Hepatocyte (in vitro differentiated cells): ENCODE measurements around the gene TCEA2.

ENCODE experiments used
- CTCF ChIP-seq: fragments of 200-600 bp; sonication (generic); IDR thresholded peaks from 2 replicates; pipeline ENCODE4 v1.5.1; 2016; ENCODE audit warnings: antibody characterized with exemption, mild to moderate bottlenecking; ENCODE audit not compliant: poor library complexity
- EZH2 ChIP-seq: fragments of 200-600 bp; sonication (generic); IDR thresholded peaks from 2 replicates; pipeline ENCODE4 v1.6.1; 2016; ENCODE audit warnings: antibody characterized with exemption, mild to moderate bottlenecking, borderline replicate concordance

GRCh38 chr20:64116541-64117431 is 53.8 kb downstream of the TCEA2 start:
- no peak for TF ChIP-seq CTCF
- no peak for TF ChIP-seq EZH2
